HG02852 (cell line): Measurements from ENCODE around the gene DNAH14.
"Not testable (repeated sequence)": the region's sequence is repeated elsewhere in the genome, so short reads cannot be mapped to it uniquely, and the experiment has no call there.

Experiments used
- ATAC-seq: cut with Tn5 transposase; IDR thresholded peaks from one replicate; pipeline ENCODE4 v1.9.1; 2021; ENCODE audit warnings: mild to moderate bottlenecking, moderate library complexity; ENCODE audit not compliant: unreplicated experiment

Gene DNAH14

GRCh38 chr1:224989615-224990014 is 60.1 kb downstream of the DNAH14 start:
- no peak for ATAC-seq

GRCh38 chr1:224991550-224991949 is 62.1 kb downstream of the DNAH14 start:
- ATAC-seq, result not testable (repeated sequence)

GRCh38 chr1:224995602-224996001 is 66.1 kb downstream of the DNAH14 start:
- no peak for ATAC-seq

- no peak for ATAC-seq
Observed at GRCh38 chr1:224996266-224996665, 66.8 kb downstream of the DNAH14 start.

- no peak for ATAC-seq
Observed at GRCh38 chr1:224998185-224998584, 68.7 kb downstream of the DNAH14 start.

GRCh38 chr1:225004396-225004795 is 74.9 kb downstream of the DNAH14 start:
- ATAC-seq, result no peak

- not testable (repeated sequence) for ATAC-seq
Observed at GRCh38 chr1:225006352-225006751, 76.9 kb downstream of the DNAH14 start.

GRCh38 chr1:225008050-225008449 is 78.6 kb downstream of the DNAH14 start:
- not testable (repeated sequence) for ATAC-seq

GRCh38 chr1:225021037-225021436 is 91.6 kb downstream of the DNAH14 start:
- ATAC-seq, result no peak

GRCh38 chr1:225026701-225027100 is 97.2 kb downstream of the DNAH14 start:
- ATAC-seq, result no peak

GRCh38 chr1:225036441-225036840 is 107.0 kb downstream of the DNAH14 start:
- ATAC-seq, result not testable (repeated sequence)

- ATAC-seq, result no peak
Observed at GRCh38 chr1:225042263-225042662, 112.8 kb downstream of the DNAH14 start.

GRCh38 chr1:225044258-225044657 is 114.8 kb downstream of the DNAH14 start:
- no peak for ATAC-seq

GRCh38 chr1:225049594-225049993 is 120.1 kb downstream of the DNAH14 start:
- no peak for ATAC-seq

- no peak for ATAC-seq
Observed at GRCh38 chr1:225063722-225064121, 134.2 kb downstream of the DNAH14 start.

- no peak for ATAC-seq
Observed at GRCh38 chr1:225070972-225071371, 141.5 kb downstream of the DNAH14 start.

GRCh38 chr1:225097175-225097574 is 167.7 kb downstream of the DNAH14 start:
- no peak for ATAC-seq

- no peak for ATAC-seq
Observed at GRCh38 chr1:225111000-225111399, 181.5 kb downstream of the DNAH14 start.

GRCh38 chr1:225113265-225113664 is 183.8 kb downstream of the DNAH14 start:
- no peak for ATAC-seq

GRCh38 chr1:225114354-225114990 is 185.0 kb downstream of the DNAH14 start:
- no peak for ATAC-seq

- no peak for ATAC-seq
Observed at GRCh38 chr1:225119307-225119706, 189.8 kb downstream of the DNAH14 start.

GRCh38 chr1:225121095-225121494 is 191.6 kb downstream of the DNAH14 start:
- ATAC-seq, result no peak

GRCh38 chr1:225131869-225132268 is 202.4 kb downstream of the DNAH14 start:
- ATAC-seq, result no peak
